Panc1 (cell line): ENCODE data around the gene ATP11A. TPM values are rescaled to one million over a fixed set of nuclear protein-coding genes. Genes with fewer than 3 reads are reported as not detected.
"Not testable (repeated sequence)": the region's sequence is repeated elsewhere in the genome, so short reads cannot be mapped to it uniquely, and the experiment has no call there.

ENCODE experiments used
- ATAC-seq: fragments of 200-7000 bp; cut with Tn5 transposase; 2 replicates; pipeline ENCODE4 v1.9.1; 2020; ENCODE audit warnings: mild to moderate bottlenecking, moderate library complexity
- BruUV-seq: library from RNA; stranded (reverse); fragments of 400-500 nt; replicated peaks from 2 replicates; lab custom pipeline; 2021; lab: Mats Ljungman, UMichigan
- CTCF ChIA-PET: fragments of 300-600 bp; sonication (Branson Sonifier 250); formaldehyde crosslinking; loops from one replicate; lab custom pipeline; 2022; ENCODE audit warnings: antibody characterized with exemption; lab: Charles Lee
- POLR2A ChIA-PET: fragments of 300-600 bp; sonication (Branson Sonifier 250); formaldehyde crosslinking; loops from one replicate; lab custom pipeline; 2022; ENCODE audit warnings: antibody characterized with exemption; lab: Charles Lee
- DNase-seq: peaks from one replicate; pipeline ENCODE4 v3.0.0-alpha.2; 2010; ENCODE audit warnings: low read depth, low spot score
- H3K27ac ChIP-seq: 2 replicates; pipeline ENCODE4 v1.5.1; 2011; ENCODE audit warnings: mild to moderate bottlenecking, low read length, inconsistent platforms
- H3K27me3 ChIP-seq: fragments of 200-500 bp; sonication (Bioruptor generic); 2 replicates; pipeline ENCODE4 v1.6.0; 2014; ENCODE audit warnings: low read length, inconsistent platforms; ENCODE audit not compliant: control insufficient read depth, insufficient read depth
- H3K36me3 ChIP-seq: fragments of 200-500 bp; sonication (Bioruptor generic); 2 replicates; pipeline ENCODE4 v1.5.1; 2014; ENCODE audit warnings: inconsistent platforms, mild to moderate bottlenecking, low read length, moderate library complexity; ENCODE audit not compliant: control insufficient read depth, insufficient read depth
- H3K4me1 ChIP-seq: 2 replicates; pipeline ENCODE4 v1.5.1; 2011; ENCODE audit warnings: inconsistent platforms, mild to moderate bottlenecking, low read length, moderate library complexity; ENCODE audit not compliant: control insufficient read depth, insufficient read depth
- H3K4me3 ChIP-seq, 2 experiments: 2 replicates each; pipeline ENCODE4 v1.5.1; 2011 to 2012; ENCODE audit warnings: low read depth in 2 of 2, low read length in 2 of 2, mild to moderate bottlenecking in 2 of 2, inconsistent platforms in 1 of 2, moderate library complexity in 1 of 2
- H3K9me3 ChIP-seq: fragments of 200-500 bp; sonication (Bioruptor generic); 2 replicates; pipeline ENCODE4 v1.5.1; 2014; ENCODE audit warnings: low read depth, mild to moderate bottlenecking, inconsistent platforms, low read length, moderate library complexity; ENCODE audit not compliant: control insufficient read depth, insufficient read depth
- CTCF ChIP-seq: fragments of 450-650 bp; IDR thresholded peaks from 2 replicates; pipeline ENCODE4 v1.5.1; 2017; ENCODE audit warnings: mild to moderate bottlenecking
- POLR2AphosphoS5 ChIP-seq: IDR thresholded peaks from 2 replicates; pipeline ENCODE4 v1.6.1; 2012; ENCODE audit warnings: mild to moderate bottlenecking, low read depth, low read length, moderate library complexity
- SIN3A ChIP-seq: IDR thresholded peaks from 2 replicates; pipeline ENCODE4 v1.6.1; 2012; ENCODE audit warnings: low read depth, mild to moderate bottlenecking, low read length, moderate library complexity, borderline replicate concordance; ENCODE audit not compliant: insufficient read depth
- TCF7L2 ChIP-seq: IDR thresholded peaks from 2 replicates; pipeline ENCODE4 v1.6.1; 2011; ENCODE audit warnings: mild to moderate bottlenecking, low read depth, low read length, inconsistent platforms
- in situ Hi-C: cut with HindIII; loops from 2 replicates; pipeline ENCODE4 v1.10.0; 2016; ENCODE audit warnings: low sequenced_read_pairs, low pct_unique_long_range_greater_than_20kb
- intact Hi-C: fragments of 100-400 bp; cut with micrococcal nuclease; formaldehyde crosslinking; loops from one replicate; pipeline ENCODE4 v1.10.0; 2022; ENCODE audit not compliant: unreplicated experiment
- total RNA-seq: library from RNA; stranded (reverse); gene quantifications from one replicate; pipeline ENCODE4 v1.2.1, GENCODE V29; 2021; ENCODE audit not compliant: unreplicated experiment
- TF ChIP-seq, protein P1 (sequence below), 2 experiments: IDR thresholded peaks; 2 replicates each; pipeline ENCODE4 v1.6.1; 2011 to 2012; ENCODE audit warnings: low read depth in 2 of 2, control low read depth in 1 of 2, low read length in 1 of 2, mild to moderate bottlenecking in 1 of 2, moderate library complexity in 1 of 2; ENCODE audit not compliant: insufficient read depth in 1 of 2

The ATP11A gene
- total RNA-seq, 1 experiment from 2014 or later = 85.8 TPM

- H3K4me3 ChIP-seq = no peak overlapping the region
- H3K27me3 ChIP-seq = no peaks in the 10 kb centered on the region
- no peaks in the 10 kb centered on the region for H3K9me3 ChIP-seq
- no peaks in the 10 kb centered on the region for H3K36me3 ChIP-seq
- ChIA-PET CTCF (no interaction called here), POLR2A (interaction anchor here (0.6 kb wide), 1 partner anchor 25 kb away, joined by 9 read pairs; no protein-coding TSS in a partner anchor)
- TF ChIP-seq CTCF = no peak
- TF ChIP-seq POLR2AphosphoS5 = no peak
- no peak for TF ChIP-seq SIN3A
- TF ChIP-seq, protein P1, sequence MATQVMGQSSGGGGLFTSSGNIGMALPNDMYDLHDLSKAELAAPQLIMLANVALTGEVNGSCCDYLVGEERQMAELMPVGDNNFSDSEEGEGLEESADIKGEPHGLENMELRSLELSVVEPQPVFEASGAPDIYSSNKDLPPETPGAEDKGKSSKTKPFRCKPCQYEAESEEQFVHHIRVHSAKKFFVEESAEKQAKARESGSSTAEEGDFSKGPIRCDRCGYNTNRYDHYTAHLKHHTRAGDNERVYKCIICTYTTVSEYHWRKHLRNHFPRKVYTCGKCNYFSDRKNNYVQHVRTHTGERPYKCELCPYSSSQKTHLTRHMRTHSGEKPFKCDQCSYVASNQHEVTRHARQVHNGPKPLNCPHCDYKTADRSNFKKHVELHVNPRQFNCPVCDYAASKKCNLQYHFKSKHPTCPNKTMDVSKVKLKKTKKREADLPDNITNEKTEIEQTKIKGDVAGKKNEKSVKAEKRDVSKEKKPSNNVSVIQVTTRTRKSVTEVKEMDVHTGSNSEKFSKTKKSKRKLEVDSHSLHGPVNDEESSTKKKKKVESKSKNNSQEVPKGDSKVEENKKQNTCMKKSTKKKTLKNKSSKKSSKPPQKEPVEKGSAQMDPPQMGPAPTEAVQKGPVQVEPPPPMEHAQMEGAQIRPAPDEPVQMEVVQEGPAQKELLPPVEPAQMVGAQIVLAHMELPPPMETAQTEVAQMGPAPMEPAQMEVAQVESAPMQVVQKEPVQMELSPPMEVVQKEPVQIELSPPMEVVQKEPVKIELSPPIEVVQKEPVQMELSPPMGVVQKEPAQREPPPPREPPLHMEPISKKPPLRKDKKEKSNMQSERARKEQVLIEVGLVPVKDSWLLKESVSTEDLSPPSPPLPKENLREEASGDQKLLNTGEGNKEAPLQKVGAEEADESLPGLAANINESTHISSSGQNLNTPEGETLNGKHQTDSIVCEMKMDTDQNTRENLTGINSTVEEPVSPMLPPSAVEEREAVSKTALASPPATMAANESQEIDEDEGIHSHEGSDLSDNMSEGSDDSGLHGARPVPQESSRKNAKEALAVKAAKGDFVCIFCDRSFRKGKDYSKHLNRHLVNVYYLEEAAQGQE (IDR thresholded peaks at IDR 0.05; ENCODE audit: insufficient read depth in 1 of 2, low read depth in 2 of 2, low read length in 1 of 2) = no peak
- TF ChIP-seq TCF7L2 = no peak
- ATAC-seq = peak; percentile 44; the same call in 1 of the 2 replicates
- intact Hi-C loops = no loop called here
- peaks cover 4% of the 10 kb centered on the region; the same call in 1 of the 2 replicates for H3K4me1 ChIP-seq
- DNase-seq = no peak
- BruUV-seq = no TSS peak
- H3K27ac ChIP-seq = no peak overlapping the region
- in situ Hi-C loops = no loop called here
Observed at GRCh38 chr13:112784811-112785482, 95.1 kb downstream of the ATP11A start.

GRCh38 chr13:112785483-112785856 lies 95.6 kb downstream of the ATP11A start:
- in situ Hi-C loops = no loop called here
- no TSS peak for BruUV-seq
- H3K36me3 ChIP-seq = no peaks in the 10 kb centered on the region
- ATAC-seq (no peak), DNase-seq (no peak)
- no peaks in the 10 kb centered on the region for H3K27me3 ChIP-seq
- ChIA-PET CTCF (no interaction called here), POLR2A (no interaction called here)
- TF ChIP-seq CTCF = no peak
- no peak for TF ChIP-seq SIN3A
- TF ChIP-seq, protein P1 (IDR thresholded peaks at IDR 0.05; ENCODE audit: insufficient read depth in 1 of 2, low read depth in 2 of 2, low read length in 1 of 2) = no peak
- TF ChIP-seq TCF7L2 = no peak
- no peak for TF ChIP-seq POLR2AphosphoS5
- H3K9me3 ChIP-seq = no peaks in the 10 kb centered on the region
- H3K4me3 ChIP-seq = no peak overlapping the region
- H3K27ac ChIP-seq = no peak overlapping the region
- peaks cover 4% of the 10 kb centered on the region; the same call in 1 of the 2 replicates for H3K4me1 ChIP-seq
- intact Hi-C loops = no loop called here

- H3K36me3 ChIP-seq, H3K4me1 ChIP-seq, ATAC-seq, H3K4me3 ChIP-seq, CTCF ChIA-PET, in situ Hi-C loops, BruUV-seq, H3K9me3 ChIP-seq, DNase-seq, H3K27me3 ChIP-seq, intact Hi-C loops, POLR2A ChIA-PET, H3K27ac ChIP-seq: not testable (repeated sequence)
Observed at GRCh38 chr13:112786810-112787209, 97.0 kb downstream of the ATP11A start.
